Measurements from ENCODE around the gene FOXO3. TPM values are rescaled to one million over a fixed set of nuclear protein-coding genes. Genes with fewer than 3 reads are reported as not detected.

The FOXO3 gene
- total RNA-seq, 1 donor from 2014 or later = 13.7 TPM

DNA sequence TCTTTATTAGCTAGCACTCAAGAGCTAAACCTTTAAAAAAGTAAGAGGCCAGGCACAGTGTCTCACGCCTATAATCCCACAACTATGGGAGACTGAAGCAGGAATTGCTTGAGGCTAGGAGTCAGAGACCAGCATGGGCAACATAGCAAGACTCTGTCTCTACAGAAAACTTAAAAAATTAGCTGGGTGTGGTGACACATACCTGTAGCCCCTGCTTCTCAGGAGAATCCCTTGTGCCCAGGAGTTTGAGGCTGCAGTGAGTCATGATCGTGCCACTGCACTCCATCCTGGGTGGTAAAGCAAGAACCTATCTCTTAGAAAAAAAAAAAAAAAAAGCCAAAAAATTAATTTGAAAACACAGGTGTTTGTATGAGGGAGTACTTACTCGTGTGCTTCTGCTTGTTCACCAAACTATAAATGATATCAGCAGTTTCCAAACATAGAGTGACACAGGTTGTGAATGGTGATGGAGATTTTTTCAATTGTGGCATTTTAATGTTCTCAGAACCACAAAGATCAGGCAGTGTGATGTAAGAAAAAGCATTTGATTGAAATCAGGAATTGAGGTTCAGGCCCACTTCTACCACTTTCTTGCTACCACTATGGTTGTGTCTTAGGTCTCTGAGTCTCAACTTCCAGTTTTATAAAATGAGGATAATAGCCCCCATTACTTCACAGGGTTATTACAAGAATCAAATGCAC lies 104.9 kb downstream of the FOXO3 start:
- H4K20me1 ChIP-seq (ENCODE audit: low read depth) = peaks cover 13% of the 10 kb centered on the region
- H3K36me3 ChIP-seq = no peaks in the 10 kb centered on the region
- no peak for DNase-seq (ENCODE audit: low spot score)
- H3K4me1 ChIP-seq = peaks cover 20% of the 10 kb centered on the region
- no peaks in the 10 kb centered on the region for H3K9me3 ChIP-seq (ENCODE audit: low read depth)
- no peaks in the 10 kb centered on the region for H3K79me2 ChIP-seq (ENCODE audit: low read depth)
- Mint-ChIP-seq H3K4me3 (no peak overlapping the region), H3K27me3 (ENCODE audit: insufficient read depth, low read depth) (peaks cover 2% of the 10 kb centered on the region), H3K9me3 (no peaks in the 10 kb centered on the region), H3K27ac (no peak overlapping the region), H3K4me1 (peaks cover 19% of the 10 kb centered on the region), H3K36me3 (peaks cover 17% of the 10 kb centered on the region)
- H3K27ac ChIP-seq = no peak overlapping the region
- no peak overlapping the region for H3K9ac ChIP-seq
- H3F3A ChIP-seq (ENCODE audit: low read depth) = peaks cover 12% of the 10 kb centered on the region
- TF ChIP-seq, protein P1, sequence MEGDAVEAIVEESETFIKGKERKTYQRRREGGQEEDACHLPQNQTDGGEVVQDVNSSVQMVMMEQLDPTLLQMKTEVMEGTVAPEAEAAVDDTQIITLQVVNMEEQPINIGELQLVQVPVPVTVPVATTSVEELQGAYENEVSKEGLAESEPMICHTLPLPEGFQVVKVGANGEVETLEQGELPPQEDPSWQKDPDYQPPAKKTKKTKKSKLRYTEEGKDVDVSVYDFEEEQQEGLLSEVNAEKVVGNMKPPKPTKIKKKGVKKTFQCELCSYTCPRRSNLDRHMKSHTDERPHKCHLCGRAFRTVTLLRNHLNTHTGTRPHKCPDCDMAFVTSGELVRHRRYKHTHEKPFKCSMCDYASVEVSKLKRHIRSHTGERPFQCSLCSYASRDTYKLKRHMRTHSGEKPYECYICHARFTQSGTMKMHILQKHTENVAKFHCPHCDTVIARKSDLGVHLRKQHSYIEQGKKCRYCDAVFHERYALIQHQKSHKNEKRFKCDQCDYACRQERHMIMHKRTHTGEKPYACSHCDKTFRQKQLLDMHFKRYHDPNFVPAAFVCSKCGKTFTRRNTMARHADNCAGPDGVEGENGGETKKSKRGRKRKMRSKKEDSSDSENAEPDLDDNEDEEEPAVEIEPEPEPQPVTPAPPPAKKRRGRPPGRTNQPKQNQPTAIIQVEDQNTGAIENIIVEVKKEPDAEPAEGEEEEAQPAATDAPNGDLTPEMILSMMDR (IDR thresholded peaks at IDR 0.05) = no peak
- TF ChIP-seq EZH2phosphoT487 (IDR thresholded peaks at IDR 0.05) = no peak
- no peak for TF ChIP-seq EZH2 (IDR thresholded peaks at IDR 0.05)
- H3K4me3 ChIP-seq = no peak overlapping the region
- H2AFZ ChIP-seq (replicated peaks) = no peak overlapping the region
- no peak overlapping the region for H3K4me2 ChIP-seq
- H3K27me3 ChIP-seq = no peaks in the 10 kb centered on the region

DNA sequence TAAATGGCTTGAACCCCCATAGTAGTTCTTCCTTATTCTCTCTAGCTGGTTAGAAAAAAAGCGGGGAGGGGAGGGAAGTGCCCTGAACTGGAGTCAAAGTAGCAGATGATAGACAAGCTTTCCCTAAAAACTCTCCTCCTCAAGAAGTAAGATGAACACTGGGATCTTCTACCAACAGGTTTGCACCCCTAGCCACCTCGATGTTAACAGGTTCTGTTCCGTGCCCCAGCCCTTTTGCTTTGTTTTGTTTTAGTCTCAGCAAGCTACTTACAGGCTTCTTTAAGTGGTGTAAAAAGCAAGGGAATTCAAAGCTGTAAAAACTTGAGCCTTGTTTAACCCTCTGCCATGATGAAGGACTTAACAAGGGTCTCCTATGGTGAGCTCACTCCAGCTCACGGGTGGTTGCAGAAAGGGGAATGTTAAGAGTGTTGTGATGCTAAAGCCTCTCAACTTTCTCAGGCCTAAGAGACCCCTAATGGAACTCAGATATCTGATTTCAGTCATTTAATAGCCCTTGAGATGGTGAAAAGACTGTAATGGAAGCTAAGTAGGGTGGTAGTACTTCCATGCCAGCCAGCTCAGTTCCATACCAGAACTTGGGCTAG lies 106.0 kb downstream of the FOXO3 start:
- no peaks in the 10 kb centered on the region for H3K36me3 ChIP-seq
- peaks cover 17% of the 10 kb centered on the region for H3K36me3 Mint-ChIP-seq
- H3K27me3 Mint-ChIP-seq (ENCODE audit: insufficient read depth, low read depth) = peaks cover 2% of the 10 kb centered on the region
- no peak overlapping the region for H3K4me3 ChIP-seq
- peaks cover 12% of the 10 kb centered on the region for H3F3A ChIP-seq (ENCODE audit: low read depth)
- peaks cover 16% of the 10 kb centered on the region for H4K20me1 ChIP-seq (ENCODE audit: low read depth)
- H3K27ac ChIP-seq = no peak overlapping the region
- H3K4me1 Mint-ChIP-seq = peaks cover 19% of the 10 kb centered on the region
- peaks cover 20% of the 10 kb centered on the region for H3K4me1 ChIP-seq
- H3K9me3 ChIP-seq (ENCODE audit: low read depth) = no peaks in the 10 kb centered on the region
- H3K27ac Mint-ChIP-seq = peak overlapping the region; percentile 42
- TF ChIP-seq, protein P1 (IDR thresholded peaks at IDR 0.05) = no peak
- TF ChIP-seq EZH2phosphoT487 (IDR thresholded peaks at IDR 0.05) (no peak), EZH2 (IDR thresholded peaks at IDR 0.05) (no peak)
- no peaks in the 10 kb centered on the region for H3K27me3 ChIP-seq
- peak; percentile 34 for DNase-seq (ENCODE audit: low spot score)
- no peak overlapping the region for H3K9ac ChIP-seq
- no peaks in the 10 kb centered on the region for H3K9me3 Mint-ChIP-seq
- H3K4me3 Mint-ChIP-seq = no peak overlapping the region
- H3K79me2 ChIP-seq (ENCODE audit: low read depth) = peaks cover 4% of the 10 kb centered on the region
- H2AFZ ChIP-seq (replicated peaks) = no peak overlapping the region
- H3K4me2 ChIP-seq = peak overlapping the region; percentile 41

DNA sequence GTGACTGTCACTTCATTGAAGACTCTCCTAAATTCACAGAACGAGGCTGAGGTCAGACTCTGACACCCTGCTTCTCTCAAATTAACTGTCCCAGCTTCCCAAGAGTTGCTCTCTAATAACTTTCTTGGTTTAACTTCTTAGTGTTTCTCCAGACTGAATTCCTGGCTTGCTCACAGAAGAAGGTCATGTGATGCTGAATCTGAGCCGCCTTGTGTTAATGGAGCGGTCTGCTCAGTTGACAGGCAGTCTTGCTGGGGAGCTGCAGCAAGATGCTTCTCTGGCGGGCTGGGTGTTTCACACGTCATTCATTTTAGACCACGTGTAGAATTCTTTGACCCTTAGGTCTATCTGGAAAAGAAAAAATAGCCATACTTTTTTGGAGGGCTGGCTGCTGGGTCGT lies 107.3 kb downstream of the FOXO3 start:
- Mint-ChIP-seq H3K36me3 (peaks cover 17% of the 10 kb centered on the region), H3K27ac (no peak overlapping the region), H3K4me3 (no peak overlapping the region), H3K27me3 (ENCODE audit: insufficient read depth, low read depth) (peaks cover 4% of the 10 kb centered on the region), H3K4me1 (peaks cover 19% of the 10 kb centered on the region), H3K9me3 (no peaks in the 10 kb centered on the region)
- peak overlapping the region; percentile 0 for H3K4me2 ChIP-seq
- TF ChIP-seq, protein P1 (IDR thresholded peaks at IDR 0.05) = no peak
- TF ChIP-seq EZH2phosphoT487 (IDR thresholded peaks at IDR 0.05) (no peak), EZH2 (IDR thresholded peaks at IDR 0.05) (no peak)
- H3K27ac ChIP-seq = no peak overlapping the region
- peaks cover 20% of the 10 kb centered on the region for H3K4me1 ChIP-seq
- no peaks in the 10 kb centered on the region for H3K9me3 ChIP-seq (ENCODE audit: low read depth)
- H3K4me3 ChIP-seq = no peak overlapping the region
- no peak overlapping the region for H3K9ac ChIP-seq
- no peak overlapping the region for H2AFZ ChIP-seq (replicated peaks)
- DNase-seq (ENCODE audit: low spot score) = peak; percentile 41
- H3K27me3 ChIP-seq = no peaks in the 10 kb centered on the region
- peaks cover 4% of the 10 kb centered on the region for H3K79me2 ChIP-seq (ENCODE audit: low read depth)
- peaks cover 12% of the 10 kb centered on the region for H3F3A ChIP-seq (ENCODE audit: low read depth)
- H4K20me1 ChIP-seq (ENCODE audit: low read depth) = peaks cover 27% of the 10 kb centered on the region
- H3K36me3 ChIP-seq = no peaks in the 10 kb centered on the region

Measured in neural progenitor cell (in vitro differentiated cells).